ENCODE measurements around the gene INPP5K. TPM values are rescaled to one million over a fixed set of nuclear protein-coding genes. Genes with fewer than 3 reads are reported as not detected.

Gene INPP5K
- total and polyA plus RNA-seq, 7 donors: 25.7 to 66.5 (median 41.0) TPM

DNA sequence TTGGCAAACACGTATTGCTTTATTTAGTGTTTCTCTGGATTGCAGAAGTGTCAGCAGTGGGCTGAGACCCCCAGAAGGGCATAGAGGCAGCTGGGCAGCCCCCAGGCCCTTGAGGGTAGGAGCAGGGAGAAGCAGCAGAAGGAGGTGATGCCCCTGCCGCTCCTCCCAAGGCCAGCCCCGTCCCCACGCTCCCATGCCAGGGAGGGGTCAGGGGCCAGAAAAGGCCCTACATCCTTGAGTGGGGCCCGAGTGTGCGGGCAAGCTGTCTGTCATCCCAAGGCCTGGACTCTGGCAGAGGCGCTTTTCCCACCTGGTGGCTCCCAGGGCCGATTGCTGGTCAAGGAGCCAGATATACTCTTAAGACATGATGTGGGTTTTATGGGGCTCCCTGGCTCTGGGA lies 52.2 kb downstream of the INPP5K start:
- Histone ChIP-seq H3K4me3 (no peak overlapping the region), H3K9me3 (no peaks in the 10 kb centered on the region), H3K27ac (no peak overlapping the region), H3K4me1 (peaks cover 0 to 18% (median 12%) of the 10 kb centered on the region in 4 donors), H3K36me3 (peaks cover 9 to 65% (median 30%) of the 10 kb centered on the region in 4 donors), H3K27me3 (no peaks in the 10 kb centered on the region)
- intact Hi-C loops (cut with DNase I): no loop called here
- TF ChIP-seq, protein P1, sequence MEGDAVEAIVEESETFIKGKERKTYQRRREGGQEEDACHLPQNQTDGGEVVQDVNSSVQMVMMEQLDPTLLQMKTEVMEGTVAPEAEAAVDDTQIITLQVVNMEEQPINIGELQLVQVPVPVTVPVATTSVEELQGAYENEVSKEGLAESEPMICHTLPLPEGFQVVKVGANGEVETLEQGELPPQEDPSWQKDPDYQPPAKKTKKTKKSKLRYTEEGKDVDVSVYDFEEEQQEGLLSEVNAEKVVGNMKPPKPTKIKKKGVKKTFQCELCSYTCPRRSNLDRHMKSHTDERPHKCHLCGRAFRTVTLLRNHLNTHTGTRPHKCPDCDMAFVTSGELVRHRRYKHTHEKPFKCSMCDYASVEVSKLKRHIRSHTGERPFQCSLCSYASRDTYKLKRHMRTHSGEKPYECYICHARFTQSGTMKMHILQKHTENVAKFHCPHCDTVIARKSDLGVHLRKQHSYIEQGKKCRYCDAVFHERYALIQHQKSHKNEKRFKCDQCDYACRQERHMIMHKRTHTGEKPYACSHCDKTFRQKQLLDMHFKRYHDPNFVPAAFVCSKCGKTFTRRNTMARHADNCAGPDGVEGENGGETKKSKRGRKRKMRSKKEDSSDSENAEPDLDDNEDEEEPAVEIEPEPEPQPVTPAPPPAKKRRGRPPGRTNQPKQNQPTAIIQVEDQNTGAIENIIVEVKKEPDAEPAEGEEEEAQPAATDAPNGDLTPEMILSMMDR (IDR thresholded peaks at IDR 0.05): no peak
- TF ChIP-seq POLR2A (IDR thresholded peaks at IDR 0.05) (no peak), EP300 (IDR thresholded peaks at IDR 0.05) (no peak), POLR2AphosphoS5 (IDR thresholded peaks at IDR 0.05) (no peak)
- 90% methylated on average over 8 of the region's 8 CpGs for WGBS, 2 donors
- DNase-seq: no peak

- peak overlapping the region in 2 of 4 donors; percentile 5 to 15 for H3K27ac ChIP-seq
- intact Hi-C loops (cut with DNase I): no loop called here
- 78 to 84% methylated on average over 33 of the region's 33 CpGs for WGBS, 2 donors
- no peaks in the 10 kb centered on the region for H3K27me3 ChIP-seq
- peaks cover 0 to 18% (median 12%) of the 10 kb centered on the region in 4 donors for H3K4me1 ChIP-seq
- no peak for DNase-seq
- TF ChIP-seq EP300 (IDR thresholded peaks at IDR 0.05) (no peak), POLR2A (IDR thresholded peaks at IDR 0.05) (no peak), POLR2AphosphoS5 (IDR thresholded peaks at IDR 0.05) (no peak)
- TF ChIP-seq, protein P1 (IDR thresholded peaks at IDR 0.05): no peak
- no peak overlapping the region for H3K4me3 ChIP-seq
- no peaks in the 10 kb centered on the region for H3K9me3 ChIP-seq
- H3K36me3 ChIP-seq: peaks cover 0 to 47% (median 15%) of the 10 kb centered on the region in 4 donors
Measured at GRCh38 chr17:1462164-1463112, 54.0 kb downstream of the INPP5K start.

- Histone ChIP-seq H3K36me3 (peaks cover 0 to 37% (median 7%) of the 10 kb centered on the region in 4 donors), H3K27ac (peak overlapping the region; percentile 4 to 72 (median 63)), H3K27me3 (no peaks in the 10 kb centered on the region), H3K4me1 (peaks cover 0 to 26% (median 18%) of the 10 kb centered on the region in 4 donors), H3K9me3 (no peaks in the 10 kb centered on the region), H3K4me3 (no peak overlapping the region)
- WGBS, 2 donors: 84 to 90% methylated on average over 18 of the region's 18 CpGs
- TF ChIP-seq POLR2A (IDR thresholded peaks at IDR 0.05) (no peak), EP300 (IDR thresholded peaks at IDR 0.05) (no peak), POLR2AphosphoS5 (IDR thresholded peaks at IDR 0.05) (no peak)
- TF ChIP-seq, protein P1 (IDR thresholded peaks at IDR 0.05): no peak
- no peak for DNase-seq
- intact Hi-C loops (cut with DNase I): no loop called here
Measured at GRCh38 chr17:1461198-1461944, 55.0 kb downstream of the INPP5K start.

DNA sequence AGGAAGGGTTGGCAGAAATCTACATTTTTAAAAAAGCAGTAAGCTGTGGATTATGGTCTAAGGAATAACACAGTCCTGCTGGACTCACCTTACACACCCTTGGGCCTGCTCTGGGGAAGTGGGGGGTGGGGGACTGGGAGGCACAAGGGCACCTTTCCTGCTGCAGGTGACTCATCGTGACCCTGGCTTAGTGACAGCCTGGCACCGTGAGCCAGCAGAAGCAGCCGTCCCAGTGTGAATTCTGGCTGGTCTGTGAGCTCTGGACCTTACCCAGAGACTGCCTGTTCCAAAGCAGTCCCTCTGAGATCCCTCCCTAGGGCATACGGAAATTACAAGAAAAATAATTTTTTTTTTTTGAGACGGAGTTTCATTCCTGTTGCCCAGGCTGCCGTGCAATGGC lies 56.2 kb downstream of the INPP5K start:
- Histone ChIP-seq H3K4me1 (peaks cover 0 to 27% (median 18%) of the 10 kb centered on the region in 4 donors), H3K9me3 (no peaks in the 10 kb centered on the region), H3K4me3 (no peak overlapping the region), H3K27ac (peak overlapping the region; percentile 58 to 72 (median 67)), H3K27me3 (no peaks in the 10 kb centered on the region), H3K36me3 (peaks cover 0 to 25% (median 2%) of the 10 kb centered on the region in 4 donors)
- intact Hi-C loops (cut with DNase I): no loop called here
- WGBS, 2 donors: 13 to 48% methylated on average over 6 of the region's 6 CpGs
- TF ChIP-seq POLR2AphosphoS5 (IDR thresholded peaks at IDR 0.05) (peak in 2 of 4 donors; percentile 23 to 31), EP300 (IDR thresholded peaks at IDR 0.05) (no peak)
- peak; percentile 83 for DNase-seq
